Cerebellar nuclear complex (tissue), 1 donor: ENCODE data around the gene DRC1.

ENCODE experiments used
- DNase-seq, 2 experiments: peaks; one replicate each; lab custom pipeline; 2025; lab: John Stamatoyannopoulos, UW

The DRC1 gene

DNA sequence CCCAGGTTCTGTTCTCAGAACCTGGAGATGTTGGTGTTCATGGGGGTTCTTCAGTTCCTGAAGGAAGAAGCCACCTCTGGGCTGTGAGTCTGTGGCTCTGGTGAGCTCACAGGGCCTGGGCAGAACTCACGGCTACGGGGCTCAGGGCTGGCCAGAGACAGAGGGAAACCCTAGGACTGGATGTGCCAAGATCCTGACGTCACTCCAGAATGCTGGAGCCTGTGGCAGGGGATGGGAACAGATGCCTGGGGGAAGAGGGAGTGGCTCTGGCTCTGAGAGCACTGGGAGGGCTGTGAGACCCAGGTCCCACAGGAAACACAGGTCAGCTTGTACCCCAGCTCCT, 76.2 kb downstream of the DRC1 start, which contains the start of gene OTOF:
Gene OTOF (minus strand): TSS at position 214 of the 343 bp plus-strand sequence.
- DNase-seq: no peak

DNA sequence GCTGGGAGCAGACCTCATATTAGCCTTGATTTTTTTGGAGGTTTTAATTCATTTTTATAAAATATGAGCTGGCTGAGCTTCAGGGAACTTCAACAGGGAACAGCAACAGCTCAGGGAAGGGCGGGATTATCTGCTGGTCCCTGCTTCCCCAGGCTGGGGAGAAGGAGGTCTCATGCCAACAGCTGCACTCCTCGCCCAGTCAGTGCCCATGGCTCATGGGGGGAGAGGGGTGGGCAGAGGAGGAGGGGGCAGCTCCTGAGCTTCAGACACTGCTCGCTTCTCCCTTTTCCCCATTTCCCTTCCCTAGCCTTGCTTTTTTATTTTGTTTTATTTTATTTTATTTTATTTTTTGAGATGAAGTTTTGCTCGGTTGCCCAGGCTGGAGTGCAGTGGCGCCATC, 76.6 kb downstream of the DRC1 start:
- DNase-seq: no peak

GRCh38 chr2:26479131-26479788, 77.5 kb downstream of the DRC1 start:
- DNase-seq: no peak

DNA sequence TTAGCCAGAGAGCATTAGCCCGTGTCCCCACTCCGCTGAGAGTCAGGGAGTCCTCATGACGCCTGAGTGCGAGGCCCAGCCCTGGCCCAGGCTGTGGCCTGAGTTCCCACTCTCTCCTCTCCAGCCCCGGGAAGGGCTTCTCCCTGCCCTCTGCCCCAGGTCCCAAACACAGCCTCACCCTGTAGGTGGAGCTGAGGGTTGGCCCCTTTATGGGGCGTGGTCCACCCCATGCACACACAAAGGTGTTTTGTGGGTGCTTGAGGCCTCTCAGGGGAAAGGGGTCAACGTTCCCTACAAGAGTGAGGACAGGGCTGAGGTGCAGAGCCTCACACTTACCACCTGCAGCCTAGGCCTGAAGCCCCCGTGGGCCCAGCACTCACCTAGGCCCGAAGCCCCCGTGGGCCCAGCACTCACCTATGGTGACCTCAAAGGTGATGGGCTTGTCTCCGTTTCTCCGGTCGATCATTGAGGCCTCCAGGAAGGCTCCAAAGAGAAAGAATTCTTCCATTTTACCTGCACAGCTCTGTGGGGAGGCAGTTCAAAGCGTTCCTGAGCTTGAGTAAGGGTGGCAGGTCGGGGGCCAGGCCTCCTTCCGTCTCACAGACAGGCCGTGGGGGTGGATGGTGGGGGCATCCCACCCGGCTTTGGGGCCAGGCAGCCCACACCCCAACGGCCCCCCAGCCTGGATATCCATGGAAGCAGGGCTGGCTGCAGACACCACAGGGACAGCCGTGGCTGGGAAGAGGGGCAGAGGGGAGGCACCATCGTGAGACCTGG, 78.3 kb downstream of the DRC1 start:
- no peak for DNase-seq

GRCh38 chr2:26480566-26481423, 79.1 kb downstream of the DRC1 start:
- no peak for DNase-seq

- DNase-seq: no peak
Measured at GRCh38 chr2:26481706-26482105, 80.0 kb downstream of the DRC1 start.

DNA sequence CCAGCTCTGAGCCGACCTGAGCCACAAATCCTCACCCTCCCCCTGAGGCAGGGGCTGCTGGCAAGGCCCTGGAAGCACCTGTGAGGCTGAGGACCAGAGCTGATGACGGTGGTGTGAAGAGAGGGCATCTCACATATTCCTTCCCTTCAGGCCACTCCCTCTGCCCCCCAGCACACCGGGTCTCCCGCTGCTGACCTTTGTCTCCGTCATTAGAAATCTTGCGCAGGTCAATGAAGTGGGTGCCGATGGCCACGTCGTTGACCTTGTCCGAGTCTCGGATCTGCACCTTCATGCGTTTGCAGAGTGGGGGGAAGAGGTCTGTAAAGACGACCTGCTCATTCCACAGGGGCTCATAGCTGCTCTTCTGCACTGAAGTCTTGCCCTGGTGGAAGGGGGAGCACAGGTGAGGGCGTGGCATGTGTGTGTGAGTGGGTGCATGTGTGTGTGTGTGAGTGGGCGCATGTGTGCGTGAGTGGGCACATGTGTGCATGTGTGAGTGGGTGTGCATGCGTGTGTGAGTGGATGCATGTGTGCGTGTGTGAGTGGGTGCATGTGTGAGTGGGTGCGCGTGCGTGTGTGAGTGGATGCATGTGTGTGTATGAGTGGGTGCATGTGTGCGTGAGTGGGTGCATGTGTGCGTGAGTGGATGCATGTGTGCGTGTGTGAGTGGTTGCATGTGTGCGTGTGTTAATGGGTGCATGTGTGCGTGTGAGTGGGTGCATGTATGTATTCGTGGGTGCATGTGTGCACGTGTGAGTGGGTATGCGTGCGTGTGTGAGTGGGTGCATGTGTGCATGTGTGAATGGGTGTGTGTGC, 80.7 kb downstream of the DRC1 start:
- no peak for DNase-seq

DNA sequence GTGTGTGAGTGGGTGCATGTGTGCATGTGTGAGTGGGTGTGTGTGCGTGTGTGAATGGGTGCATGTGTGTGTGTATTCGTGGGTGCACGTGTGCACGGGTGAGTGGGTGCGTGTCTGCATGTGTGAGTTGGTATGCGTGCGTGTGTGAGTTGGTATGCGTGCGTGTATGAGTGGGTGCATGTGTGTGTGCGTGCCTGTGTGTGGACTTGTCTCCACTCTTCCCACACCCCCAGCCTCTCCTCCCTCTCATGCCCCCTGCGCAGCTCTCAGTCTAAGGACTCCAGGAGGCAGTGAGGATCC, 81.3 kb downstream of the DRC1 start:
- no peak for DNase-seq

DNA sequence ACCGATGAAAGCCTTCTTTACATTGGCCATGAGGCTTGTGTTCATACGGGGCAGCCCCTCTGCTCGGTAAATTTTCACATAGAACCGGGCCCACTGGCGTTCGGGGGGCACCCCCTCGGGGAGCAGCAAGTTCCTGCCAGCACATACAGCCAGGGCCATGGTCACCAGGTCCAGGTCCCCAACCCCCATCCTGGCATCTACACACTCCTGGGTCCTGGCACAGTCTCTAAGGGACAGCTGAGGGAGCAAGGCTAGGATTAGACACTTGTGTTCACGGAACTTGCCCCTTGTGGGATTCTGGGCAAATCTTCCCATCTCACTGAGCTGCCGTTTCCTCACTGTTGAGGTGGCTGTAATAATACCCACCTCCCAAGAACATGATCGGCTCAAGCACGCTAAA, 81.8 kb downstream of the DRC1 start:
- DNase-seq: no peak

- DNase-seq: no peak
Measured at GRCh38 chr2:26483957-26484565, 82.3 kb downstream of the DRC1 start.

- DNase-seq: no peak
Measured at GRCh38 chr2:26484579-26484978, 82.9 kb downstream of the DRC1 start.

GRCh38 chr2:26485099-26485498, 83.4 kb downstream of the DRC1 start:
- DNase-seq: no peak

DNA sequence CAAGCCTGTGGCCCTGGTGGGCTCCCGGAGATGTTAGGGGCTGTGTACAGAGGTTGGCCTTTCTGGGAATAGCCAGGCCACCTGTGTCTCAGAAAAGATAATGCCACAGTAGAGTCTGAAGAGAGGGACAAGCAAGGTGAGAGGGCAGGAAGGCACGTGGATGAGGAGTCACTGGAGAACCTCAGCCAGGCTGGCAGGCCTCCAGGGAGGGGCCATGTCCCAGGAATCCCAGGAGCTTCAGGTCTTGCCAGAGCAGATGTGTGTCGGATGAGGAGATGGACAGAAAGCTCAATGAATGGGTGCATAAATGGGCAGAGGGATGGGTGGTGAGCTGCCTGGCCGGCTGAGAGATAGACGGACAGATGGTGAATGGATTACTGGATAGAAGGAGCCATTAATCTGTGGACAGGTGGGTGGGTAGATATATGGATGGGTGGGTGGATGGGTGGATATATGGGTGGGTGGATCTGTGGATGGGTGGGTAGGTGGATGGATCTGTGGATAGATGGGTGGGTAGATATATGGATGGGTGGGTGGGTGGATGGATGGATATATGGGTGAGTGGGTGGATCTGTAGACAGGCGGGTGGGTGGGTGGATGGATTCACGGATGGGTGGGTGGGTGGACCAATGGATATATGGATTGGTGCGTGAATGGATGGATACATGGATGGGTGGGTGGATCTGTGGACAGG, 84.2 kb downstream of the DRC1 start:
- no peak for DNase-seq

GRCh38 chr2:26486789-26487188, 85.1 kb downstream of the DRC1 start:
- DNase-seq: no peak

- no peak for DNase-seq
Measured at GRCh38 chr2:26487192-26487591, 85.5 kb downstream of the DRC1 start.

GRCh38 chr2:26488463-26489212, 86.9 kb downstream of the DRC1 start:
- peak; percentile 36 to 58 for DNase-seq

- DNase-seq: no peak
Measured at GRCh38 chr2:26489213-26489850, 87.6 kb downstream of the DRC1 start.

- DNase-seq: no peak
Measured at GRCh38 chr2:26491563-26492167, 89.9 kb downstream of the DRC1 start.

DNA sequence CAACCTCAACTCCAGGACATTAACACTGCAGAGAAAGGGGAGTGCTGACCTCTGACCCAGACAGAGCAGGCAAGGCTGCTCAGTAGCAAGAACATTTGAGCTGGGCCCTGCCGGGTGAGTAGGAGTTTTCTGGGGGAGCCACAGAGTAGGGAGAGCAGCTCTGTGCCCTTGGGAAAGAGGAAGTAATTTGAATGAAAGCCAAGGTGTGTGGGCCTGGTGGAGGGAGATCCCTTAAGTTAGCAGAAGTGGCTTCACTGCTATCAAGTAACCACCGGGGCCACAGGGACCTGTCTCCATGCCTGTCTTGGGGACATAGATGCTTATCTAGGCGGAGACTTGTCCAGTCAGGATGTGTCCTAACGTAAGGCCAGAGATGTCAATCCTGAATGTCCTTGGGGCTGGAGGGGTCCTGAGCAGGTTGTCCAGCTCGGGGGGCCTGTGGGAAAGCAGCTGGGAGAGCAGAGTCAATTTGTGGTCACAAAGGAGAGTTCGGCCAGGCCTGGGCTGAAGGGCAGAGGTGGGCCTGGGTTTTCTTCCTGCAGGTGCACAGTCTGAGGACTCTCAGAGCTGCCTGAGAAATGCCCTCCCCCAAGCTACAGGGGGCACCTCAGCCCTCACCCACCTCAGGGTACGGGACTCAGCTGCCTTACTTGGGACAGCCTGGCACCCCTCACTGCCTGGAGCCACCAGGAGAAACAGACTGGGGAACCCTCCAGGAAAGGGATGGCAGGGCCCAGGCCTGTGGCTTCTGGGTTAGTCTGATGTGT, 91.2 kb downstream of the DRC1 start:
- DNase-seq: no peak
